Lower lobe of right lung (tissue), 2 donors: ENCODE results near the gene GRIK1. TPM values are rescaled to one million over a fixed set of nuclear protein-coding genes. Genes with fewer than 3 reads are reported as not detected.

Source experiments
- ATAC-seq, 2 donors: fragments of 200-7000 bp; cut with Tn5 transposase; one replicate each; pipeline ENCODE4 v1.9.1; 2020 to 2022; ENCODE audit warnings: mild to moderate bottlenecking in 2 of 2, moderate library complexity in 2 of 2
- DNase-seq: peaks from one replicate; pipeline ENCODE4 v3.0.0-alpha.2; 2020
- H3K27ac ChIP-seq: fragments of 200-600 bp; one replicate; pipeline ENCODE4 v1.8.0; 2022
- H3K27me3 ChIP-seq: fragments of 200-600 bp; one replicate; pipeline ENCODE4 v1.8.0; 2022; ENCODE audit warnings: low read depth
- H3K36me3 ChIP-seq: fragments of 200-600 bp; one replicate; pipeline ENCODE4 v1.8.0; 2022; ENCODE audit warnings: mild to moderate bottlenecking
- H3K4me1 ChIP-seq: fragments of 200-600 bp; one replicate; pipeline ENCODE4 v1.8.0; 2022
- H3K4me3 ChIP-seq: fragments of 200-600 bp; one replicate; pipeline ENCODE4 v1.8.0; 2022; ENCODE audit warnings: mild to moderate bottlenecking
- H3K9me3 ChIP-seq: fragments of 200-600 bp; one replicate; pipeline ENCODE4 v1.8.0; 2022
- intact Hi-C: fragments of 100-400 bp; cut with DNase I; formaldehyde crosslinking; loops from one replicate; pipeline ENCODE4 v1.11.0; 2022
- total RNA-seq: library from RNA; stranded (reverse); fragmentation: NEBNext Ultra II Directional; extraction: Animal tissue kit (Norgen Biotek cat#: 25700); gene quantifications from one replicate; pipeline ENCODE4 v1.2.1, GENCODE V29; 2021
- TF ChIP-seq, protein P1 (sequence below): fragments of 200-600 bp; IDR thresholded peaks from one replicate; pipeline ENCODE4 v1.8.0; 2022; ENCODE audit warnings: antibody characterized with exemption, mild to moderate bottlenecking
- donor health status: DM: no; HTN: yes; CAD: no; lungs with severe emphysema.

GRIK1 gene
- total RNA-seq, 1 donor from 2014 or later: not detected

DNA sequence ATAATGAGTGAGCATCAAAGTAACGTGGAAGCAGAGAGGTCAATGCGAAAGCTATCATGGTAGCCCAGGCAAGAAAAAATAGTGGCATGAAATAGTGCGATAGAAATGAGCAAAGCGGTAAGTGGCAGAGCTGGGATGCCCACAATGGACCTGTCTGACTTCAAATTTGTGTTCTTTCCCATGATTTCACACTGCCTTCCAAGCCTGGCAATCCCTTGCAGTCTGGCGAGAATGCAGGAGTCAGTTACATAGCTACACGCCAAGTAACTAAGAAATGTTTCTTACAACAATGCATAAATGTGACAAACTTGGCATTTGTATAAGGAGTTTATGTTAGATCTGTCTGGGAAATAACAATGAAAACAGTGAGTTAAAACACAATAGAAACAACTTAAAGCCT, 82.6 kb downstream of the GRIK1 start:
- ATAC-seq (no peak), DNase-seq (no peak)
- intact Hi-C loops: loop anchor here (10.0 kb wide), 1 partner anchor 382 kb away; no protein-coding TSS in a partner anchor
- H3K27me3 ChIP-seq: no peaks in the 10 kb centered on the region
- TF ChIP-seq, protein P1, sequence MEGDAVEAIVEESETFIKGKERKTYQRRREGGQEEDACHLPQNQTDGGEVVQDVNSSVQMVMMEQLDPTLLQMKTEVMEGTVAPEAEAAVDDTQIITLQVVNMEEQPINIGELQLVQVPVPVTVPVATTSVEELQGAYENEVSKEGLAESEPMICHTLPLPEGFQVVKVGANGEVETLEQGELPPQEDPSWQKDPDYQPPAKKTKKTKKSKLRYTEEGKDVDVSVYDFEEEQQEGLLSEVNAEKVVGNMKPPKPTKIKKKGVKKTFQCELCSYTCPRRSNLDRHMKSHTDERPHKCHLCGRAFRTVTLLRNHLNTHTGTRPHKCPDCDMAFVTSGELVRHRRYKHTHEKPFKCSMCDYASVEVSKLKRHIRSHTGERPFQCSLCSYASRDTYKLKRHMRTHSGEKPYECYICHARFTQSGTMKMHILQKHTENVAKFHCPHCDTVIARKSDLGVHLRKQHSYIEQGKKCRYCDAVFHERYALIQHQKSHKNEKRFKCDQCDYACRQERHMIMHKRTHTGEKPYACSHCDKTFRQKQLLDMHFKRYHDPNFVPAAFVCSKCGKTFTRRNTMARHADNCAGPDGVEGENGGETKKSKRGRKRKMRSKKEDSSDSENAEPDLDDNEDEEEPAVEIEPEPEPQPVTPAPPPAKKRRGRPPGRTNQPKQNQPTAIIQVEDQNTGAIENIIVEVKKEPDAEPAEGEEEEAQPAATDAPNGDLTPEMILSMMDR: no peak
- no peak overlapping the region for H3K27ac ChIP-seq
- H3K4me3 ChIP-seq: no peak overlapping the region
- no peaks in the 10 kb centered on the region for H3K36me3 ChIP-seq
- H3K9me3 ChIP-seq: no peaks in the 10 kb centered on the region
- H3K4me1 ChIP-seq: no peaks in the 10 kb centered on the region

DNA sequence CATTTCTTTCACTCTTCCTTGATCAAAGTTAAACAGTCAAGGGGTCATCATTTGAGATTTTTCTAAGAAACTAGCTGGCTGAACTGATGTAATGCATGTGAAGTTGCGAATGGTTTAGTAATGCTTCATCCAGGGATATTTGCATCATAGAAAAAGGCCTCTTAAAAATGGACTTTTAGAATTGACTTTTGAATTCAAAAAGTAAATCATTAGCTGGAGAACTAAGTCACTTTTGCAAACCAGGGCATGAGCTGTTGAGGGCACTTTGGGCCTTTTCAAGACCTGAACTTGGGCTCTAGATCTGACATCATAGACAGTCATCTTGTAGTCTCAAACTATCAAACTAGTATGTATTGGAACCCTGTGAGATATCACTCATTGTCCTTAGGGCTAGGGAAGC, 85.0 kb downstream of the GRIK1 start:
- Histone ChIP-seq H3K27ac (no peak overlapping the region), H3K4me3 (no peak overlapping the region), H3K9me3 (no peaks in the 10 kb centered on the region), H3K4me1 (no peaks in the 10 kb centered on the region), H3K27me3 (no peaks in the 10 kb centered on the region), H3K36me3 (no peaks in the 10 kb centered on the region)
- intact Hi-C loops: loop anchor here (10.0 kb wide), 1 partner anchor 380 kb away; no protein-coding TSS in a partner anchor
- ATAC-seq (no peak), DNase-seq (no peak)
- TF ChIP-seq, protein P1: no peak

DNA sequence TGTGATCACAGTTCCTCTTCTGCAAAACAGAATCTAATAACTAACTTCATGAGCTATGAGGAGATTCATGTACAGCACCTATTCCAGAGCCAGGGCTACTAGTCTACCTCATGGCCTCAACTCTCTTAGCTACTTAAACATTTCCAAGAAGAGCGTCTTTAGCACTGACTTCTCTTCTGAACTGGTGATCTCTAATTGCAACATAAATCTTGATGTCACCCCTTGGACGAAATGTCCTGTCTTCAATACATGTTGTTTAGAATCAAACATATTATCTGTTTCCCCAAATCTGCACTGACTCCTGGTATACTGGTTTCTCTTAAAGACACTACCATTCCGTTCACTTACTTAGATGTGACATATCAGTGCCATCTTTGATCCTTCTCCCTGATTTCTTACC, 88.2 kb downstream of the GRIK1 start:
- DNase-seq: no peak

DNA sequence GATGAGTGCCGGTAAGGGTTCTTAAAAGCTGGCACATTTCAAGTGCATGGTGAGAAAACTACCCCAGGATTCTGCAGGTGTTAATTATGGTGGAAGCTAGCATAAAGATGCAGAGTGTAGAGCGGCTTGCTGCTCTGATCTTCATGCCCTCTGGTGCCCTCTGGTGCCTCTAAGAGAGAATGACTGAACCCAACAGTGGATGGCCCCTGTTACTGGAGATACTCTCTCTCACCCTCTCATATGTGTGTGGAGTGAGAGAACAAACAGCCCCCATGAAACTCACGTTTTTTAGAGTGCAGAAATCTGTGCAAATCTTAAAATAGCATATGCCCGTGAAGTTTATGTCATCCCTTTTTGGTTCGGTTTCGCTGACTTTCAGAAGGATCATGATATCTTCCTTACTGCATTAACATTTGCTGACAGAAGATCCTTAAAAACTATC, 90.0 kb downstream of the GRIK1 start:
- Histone ChIP-seq H3K4me3 (no peak overlapping the region), H3K36me3 (no peaks in the 10 kb centered on the region), H3K27ac (no peak overlapping the region), H3K4me1 (no peaks in the 10 kb centered on the region), H3K9me3 (no peaks in the 10 kb centered on the region), H3K27me3 (no peaks in the 10 kb centered on the region)
- no peak for DNase-seq
- TF ChIP-seq, protein P1: peak; percentile 70
- peak; percentile 90 to 93 for ATAC-seq
- intact Hi-C loops: loop anchor here (10.0 kb wide), 1 partner anchor 375 kb away; no protein-coding TSS in a partner anchor

More for the DNA sequence above, 88.2 kb downstream of the GRIK1 start:
- H3K27me3 ChIP-seq: no peaks in the 10 kb centered on the region
- no peaks in the 10 kb centered on the region for H3K9me3 ChIP-seq
- no peaks in the 10 kb centered on the region for H3K4me1 ChIP-seq
- no peak for ATAC-seq
- H3K4me3 ChIP-seq: no peak overlapping the region
- TF ChIP-seq, protein P1: no peak
- no peaks in the 10 kb centered on the region for H3K36me3 ChIP-seq
- intact Hi-C loops: loop anchor here (10.0 kb wide), 1 partner anchor 377 kb away; no protein-coding TSS in a partner anchor
- no peak overlapping the region for H3K27ac ChIP-seq

DNA sequence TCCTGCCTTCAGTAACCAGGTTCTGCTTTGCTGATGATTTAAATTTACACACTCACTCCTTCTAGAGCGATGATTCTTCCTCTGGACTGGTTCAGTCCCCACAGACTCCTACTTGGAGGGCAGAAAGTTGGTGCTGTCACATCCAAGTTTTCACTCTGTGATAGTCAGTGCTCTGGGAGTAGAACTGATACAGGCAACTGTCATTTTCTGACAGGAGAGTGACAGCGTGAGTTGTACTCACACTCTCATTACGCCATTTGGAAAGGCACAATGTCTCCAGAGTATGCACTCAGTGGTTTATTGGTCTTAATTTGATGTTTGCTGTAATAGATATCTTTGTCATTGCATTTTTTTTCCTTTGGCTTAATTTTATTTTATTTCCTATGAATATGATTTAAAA, 96.0 kb downstream of the GRIK1 start:
- TF ChIP-seq, protein P1: no peak
- no peaks in the 10 kb centered on the region for H3K9me3 ChIP-seq
- H3K36me3 ChIP-seq: no peaks in the 10 kb centered on the region
- H3K4me3 ChIP-seq: no peak overlapping the region
- intact Hi-C loops: no loop called here
- no peak for DNase-seq
- H3K4me1 ChIP-seq: no peaks in the 10 kb centered on the region
- no peaks in the 10 kb centered on the region for H3K27me3 ChIP-seq
- ATAC-seq: no peak
- no peak overlapping the region for H3K27ac ChIP-seq
